Nephron (organoid): Measurements from ENCODE around the gene CPN2.

Experiments
- H3K27ac Mint-ChIP-seq, 3 experiments: 2 replicates each; pipeline ENCODE4 v1.8.0; 2020; ENCODE audit warnings: mixed read lengths in 3 of 3, mild to moderate bottlenecking in 2 of 3, moderate library complexity in 1 of 3
- H3K27me3 Mint-ChIP-seq: 2 replicates; pipeline ENCODE4 v1.8.0; 2021; ENCODE audit warnings: low read depth, mild to moderate bottlenecking, moderate library complexity, mixed read lengths
- H3K36me3 Mint-ChIP-seq: 2 replicates; pipeline ENCODE4 v1.8.0; 2020; ENCODE audit warnings: low read depth, mixed read lengths
- H3K4me1 Mint-ChIP-seq: 2 replicates; pipeline ENCODE4 v1.8.0; 2020; ENCODE audit warnings: mixed read lengths
- H3K4me3 Mint-ChIP-seq, 3 experiments: 2 replicates each; pipeline ENCODE4 v1.8.0; 2020; ENCODE audit warnings: mild to moderate bottlenecking in 3 of 3, mixed read lengths in 3 of 3, moderate library complexity in 2 of 3
- H3K9me3 Mint-ChIP-seq: 2 replicates; pipeline ENCODE4 v1.8.0; 2020; ENCODE audit warnings: mixed read lengths
- TF ChIP-seq, protein P1 (sequence below), 3 experiments: fragments of 200-600 bp; sonication (generic); IDR thresholded peaks; one replicate each; pipeline ENCODE4 v1.5.0; 2021; ENCODE audit warnings: antibody characterized with exemption in 3 of 3; ENCODE audit not compliant: unreplicated experiment in 3 of 3

The CPN2 gene

DNA sequence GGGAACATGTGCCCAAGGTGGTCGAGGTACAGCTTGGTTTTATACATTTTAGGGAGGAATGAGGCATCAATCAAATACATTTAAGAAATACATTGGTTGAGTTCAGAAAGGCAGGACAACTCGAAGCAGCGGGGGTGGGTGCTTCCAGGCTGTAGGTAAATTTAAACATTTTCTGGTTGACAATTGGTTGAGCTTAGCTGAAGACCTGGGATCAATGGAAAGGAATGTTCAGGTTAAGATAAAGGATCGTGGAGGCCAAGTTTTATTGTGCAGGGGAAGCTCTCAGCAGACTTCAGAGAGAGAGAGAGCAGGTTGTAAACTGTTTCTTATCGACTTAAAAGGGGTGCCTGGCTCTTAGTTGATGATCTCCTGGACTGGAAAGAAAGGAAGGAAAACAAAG, 11.3 kb downstream of the CPN2 start:
- Mint-ChIP-seq H3K27ac (peak overlapping the region in 1 of 3 experiments; percentile 7), H3K4me3 (no peak overlapping the region), H3K9me3 (no peaks in the 10 kb centered on the region), H3K27me3 (peaks cover 68% of the 10 kb centered on the region), H3K4me1 (peaks cover 28% of the 10 kb centered on the region), H3K36me3 (no peaks in the 10 kb centered on the region)
- TF ChIP-seq, protein P1, sequence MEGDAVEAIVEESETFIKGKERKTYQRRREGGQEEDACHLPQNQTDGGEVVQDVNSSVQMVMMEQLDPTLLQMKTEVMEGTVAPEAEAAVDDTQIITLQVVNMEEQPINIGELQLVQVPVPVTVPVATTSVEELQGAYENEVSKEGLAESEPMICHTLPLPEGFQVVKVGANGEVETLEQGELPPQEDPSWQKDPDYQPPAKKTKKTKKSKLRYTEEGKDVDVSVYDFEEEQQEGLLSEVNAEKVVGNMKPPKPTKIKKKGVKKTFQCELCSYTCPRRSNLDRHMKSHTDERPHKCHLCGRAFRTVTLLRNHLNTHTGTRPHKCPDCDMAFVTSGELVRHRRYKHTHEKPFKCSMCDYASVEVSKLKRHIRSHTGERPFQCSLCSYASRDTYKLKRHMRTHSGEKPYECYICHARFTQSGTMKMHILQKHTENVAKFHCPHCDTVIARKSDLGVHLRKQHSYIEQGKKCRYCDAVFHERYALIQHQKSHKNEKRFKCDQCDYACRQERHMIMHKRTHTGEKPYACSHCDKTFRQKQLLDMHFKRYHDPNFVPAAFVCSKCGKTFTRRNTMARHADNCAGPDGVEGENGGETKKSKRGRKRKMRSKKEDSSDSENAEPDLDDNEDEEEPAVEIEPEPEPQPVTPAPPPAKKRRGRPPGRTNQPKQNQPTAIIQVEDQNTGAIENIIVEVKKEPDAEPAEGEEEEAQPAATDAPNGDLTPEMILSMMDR (IDR thresholded peaks at IDR 0.05; ENCODE audit: unreplicated experiment in 3 of 3) = no peak

DNA sequence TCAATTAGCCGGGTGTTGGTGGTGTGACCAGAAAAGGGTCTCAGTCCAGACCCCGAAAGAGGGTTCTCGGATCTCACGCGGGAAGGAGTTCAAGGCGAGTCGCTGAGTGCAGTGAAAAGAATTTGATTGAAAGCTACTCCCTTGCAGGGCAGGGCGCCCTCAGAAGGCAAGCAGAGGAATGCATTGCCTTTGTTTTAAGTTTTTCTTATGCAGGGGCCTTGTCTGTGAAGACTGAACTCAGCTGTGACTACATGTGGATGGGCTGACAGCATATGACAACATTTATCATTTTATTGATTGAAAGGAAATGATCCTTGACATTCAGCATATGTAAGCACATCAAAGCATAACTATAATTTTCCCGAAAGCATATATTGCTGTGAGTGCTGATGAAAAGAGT, 11.8 kb downstream of the CPN2 start:
- H3K27ac Mint-ChIP-seq = peak overlapping the region in 1 of 3 experiments; percentile 7
- TF ChIP-seq, protein P1 (IDR thresholded peaks at IDR 0.05; ENCODE audit: unreplicated experiment in 3 of 3) = peak; percentile 10 to 36 (median 14)

DNA sequence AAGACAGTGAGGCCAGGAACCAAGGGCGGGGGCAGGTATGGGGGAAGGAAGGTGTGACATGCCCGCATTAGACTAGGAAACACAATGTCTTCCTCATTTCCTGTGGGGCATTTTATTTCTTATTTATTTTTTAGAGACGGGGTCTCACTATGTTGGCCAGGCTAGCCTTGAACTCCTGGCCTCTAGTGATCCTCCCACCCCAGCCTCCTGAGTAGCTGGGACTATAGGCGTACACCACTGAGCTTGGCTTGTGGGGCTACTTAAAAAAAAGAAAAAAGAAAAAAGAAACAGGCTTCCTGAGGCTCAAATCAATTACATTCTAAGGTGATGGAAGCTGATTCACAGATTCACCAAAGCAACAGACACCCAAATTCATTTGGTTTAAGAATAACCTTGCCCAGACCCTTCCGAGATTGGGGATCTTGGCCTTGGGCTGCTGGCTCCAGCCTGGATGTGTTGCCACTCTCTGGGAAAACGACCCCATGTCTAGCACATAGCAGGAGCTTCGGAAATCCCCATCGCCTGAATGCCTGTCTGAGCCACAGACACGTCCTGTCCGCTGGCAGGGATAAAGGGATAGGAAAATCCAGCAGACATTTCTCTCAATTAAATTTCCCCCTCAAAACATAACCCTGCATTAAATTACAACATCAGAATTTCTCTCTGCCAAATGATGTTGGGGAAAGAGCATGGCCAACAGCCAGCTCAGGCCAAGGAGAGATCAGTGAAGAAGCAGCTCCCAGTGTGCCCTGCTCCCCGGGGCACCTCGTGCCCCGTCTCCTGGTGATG, 13.0 kb downstream of the CPN2 start:
- peaks cover 66% of the 10 kb centered on the region for H3K27me3 Mint-ChIP-seq
- H3K9me3 Mint-ChIP-seq = no peaks in the 10 kb centered on the region
- no peak overlapping the region for H3K4me3 Mint-ChIP-seq
- no peaks in the 10 kb centered on the region for H3K36me3 Mint-ChIP-seq
- peak overlapping the region in 1 of 3 experiments; percentile 45 for H3K27ac Mint-ChIP-seq
- TF ChIP-seq, protein P1 (IDR thresholded peaks at IDR 0.05; ENCODE audit: unreplicated experiment in 3 of 3) = no peak
- H3K4me1 Mint-ChIP-seq = peaks cover 23% of the 10 kb centered on the region

More for the DNA sequence above, 11.8 kb downstream of the CPN2 start:
- H3K4me3 Mint-ChIP-seq = no peak overlapping the region
- no peaks in the 10 kb centered on the region for H3K9me3 Mint-ChIP-seq
- H3K36me3 Mint-ChIP-seq = no peaks in the 10 kb centered on the region
- H3K27me3 Mint-ChIP-seq = peaks cover 68% of the 10 kb centered on the region
- peaks cover 28% of the 10 kb centered on the region for H3K4me1 Mint-ChIP-seq

DNA sequence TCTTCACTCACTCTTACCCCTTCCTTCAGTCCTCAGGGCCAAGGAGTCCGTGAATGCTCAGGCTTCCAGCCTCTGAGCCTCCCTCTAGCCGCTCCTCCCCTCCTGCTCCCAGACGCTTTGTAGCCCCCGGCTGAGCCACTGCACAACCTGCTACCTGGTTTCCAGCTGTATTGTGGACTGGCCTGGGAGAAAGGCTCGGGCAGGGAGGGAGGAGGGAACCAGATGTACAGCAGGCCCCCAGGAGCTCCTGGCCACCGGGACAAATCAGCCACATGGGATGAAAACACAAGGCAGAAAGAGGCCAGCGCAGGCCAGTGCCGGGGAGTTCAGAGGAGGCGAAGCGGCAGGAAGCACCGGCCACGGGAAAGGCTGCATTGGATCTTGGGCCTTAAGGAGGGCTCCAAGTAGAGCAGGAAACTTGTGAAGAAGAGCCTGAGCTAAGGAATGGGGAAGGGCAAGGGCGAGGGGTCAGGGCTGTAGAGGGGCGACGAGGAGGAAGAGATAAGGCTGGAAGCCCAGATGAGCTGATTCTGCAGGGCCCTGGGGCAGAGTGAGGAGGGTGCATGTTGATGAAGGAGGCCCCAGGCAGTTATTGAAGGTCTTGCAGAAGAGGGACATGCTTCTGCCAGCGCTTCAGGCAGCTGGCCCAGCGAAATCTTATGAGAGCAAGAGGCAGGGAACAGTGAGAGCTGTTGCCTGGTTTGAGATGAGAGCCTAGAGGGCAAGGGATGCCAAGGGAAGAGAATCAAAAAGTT, 14.3 kb downstream of the CPN2 start:
- Mint-ChIP-seq H3K4me1 (peaks cover 33% of the 10 kb centered on the region), H3K27me3 (peaks cover 62% of the 10 kb centered on the region), H3K36me3 (no peaks in the 10 kb centered on the region), H3K27ac (peak overlapping the region in 1 of 3 experiments; percentile 25), H3K4me3 (peak overlapping the region in 1 of 3 experiments; percentile 9), H3K9me3 (no peaks in the 10 kb centered on the region)
- TF ChIP-seq, protein P1 (IDR thresholded peaks at IDR 0.05; ENCODE audit: unreplicated experiment in 3 of 3) = no peak

DNA sequence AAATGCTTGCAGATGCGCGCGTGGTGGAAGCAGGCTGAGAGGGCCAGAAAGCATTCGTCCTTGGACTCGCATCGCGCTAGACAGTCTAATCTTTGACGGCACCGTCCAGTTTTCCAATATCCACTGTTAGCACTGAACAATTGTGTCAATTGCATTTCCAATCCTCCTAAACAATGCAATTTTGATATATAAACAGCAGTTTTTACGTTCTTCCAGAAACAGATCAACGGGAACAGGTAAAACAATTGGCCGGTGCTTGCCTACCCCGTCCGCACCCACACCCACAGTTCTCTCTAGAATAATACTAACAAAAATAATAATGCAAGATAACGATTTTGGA, 17.2 kb downstream of the CPN2 start:
- H3K36me3 Mint-ChIP-seq = no peaks in the 10 kb centered on the region
- H3K27ac Mint-ChIP-seq = peak overlapping the region in 1 of 3 experiments; percentile 49
- TF ChIP-seq, protein P1 (IDR thresholded peaks at IDR 0.05; ENCODE audit: unreplicated experiment in 3 of 3) = no peak
- peak overlapping the region; percentile 73 to 80 (median 75) for H3K4me3 Mint-ChIP-seq
- peaks cover 28% of the 10 kb centered on the region for H3K4me1 Mint-ChIP-seq
- peaks cover 54% of the 10 kb centered on the region for H3K27me3 Mint-ChIP-seq
- H3K9me3 Mint-ChIP-seq = no peaks in the 10 kb centered on the region
